Loucy (cell line): ENCODE data around the gene RHBDD3.

Experiments
- H2AFZ ChIP-seq: fragments of 200-600 bp; sonication (generic); 2 replicates; pipeline ENCODE4 v1.6.0; 2016; ENCODE audit warnings: antibody characterized with exemption, mild to moderate bottlenecking, low read length, moderate library complexity
- H3F3A ChIP-seq: fragments of 200-600 bp; 2 replicates; pipeline ENCODE4 v1.6.0; 2016; ENCODE audit warnings: antibody characterized with exemption, low read depth, mild to moderate bottlenecking
- H3K27me3 ChIP-seq: fragments of 200-600 bp; sonication (generic); 2 replicates; pipeline ENCODE4 v1.6.1; 2014; ENCODE audit warnings: low read length, mild to moderate bottlenecking; ENCODE audit not compliant: insufficient read depth, poor library complexity, severe bottlenecking
- H3K36me3 ChIP-seq: fragments of 200-600 bp; sonication (generic); 2 replicates; pipeline ENCODE4 v1.6.1; 2016; ENCODE audit warnings: low read length; ENCODE audit not compliant: insufficient read depth
- H3K4me1 ChIP-seq: fragments of 200-600 bp; sonication (generic); 2 replicates; pipeline ENCODE4 v1.5.1; 2014; ENCODE audit warnings: low read length, mild to moderate bottlenecking; ENCODE audit not compliant: insufficient read depth, poor library complexity, severe bottlenecking
- H3K4me2 ChIP-seq: fragments of 200-600 bp; sonication (generic); 2 replicates; pipeline ENCODE4 v1.6.0; 2014; ENCODE audit warnings: antibody characterized with exemption, low read length, low read depth, mild to moderate bottlenecking; ENCODE audit not compliant: poor library complexity, severe bottlenecking
- H3K4me3 ChIP-seq: fragments of 200-600 bp; sonication (generic); 2 replicates; pipeline ENCODE4 v1.5.1; 2014; ENCODE audit warnings: low read length, mild to moderate bottlenecking, mixed read lengths; ENCODE audit not compliant: poor library complexity, severe bottlenecking
- H3K79me2 ChIP-seq: fragments of 200-600 bp; sonication (generic); 2 replicates; pipeline ENCODE4 v1.6.1; 2014; ENCODE audit warnings: low read length; ENCODE audit not compliant: insufficient read depth
- H3K9ac ChIP-seq: fragments of 200-600 bp; sonication (generic); 2 replicates; pipeline ENCODE4 v1.6.0; 2014; ENCODE audit warnings: mild to moderate bottlenecking, low read depth, low read length, moderate library complexity; ENCODE audit not compliant: poor library complexity, severe bottlenecking
- H3K9me2 ChIP-seq: fragments of 200-600 bp; sonication (generic); replicated peaks from 2 replicates; pipeline ENCODE4 v1.6.1; 2016; ENCODE audit warnings: low read depth, low read length, mixed read lengths
- H3K9me3 ChIP-seq: fragments of 200-600 bp; sonication (generic); 2 replicates; pipeline ENCODE4 v1.6.1; 2014; ENCODE audit warnings: mild to moderate bottlenecking, antibody characterized with exemption, low read length, low read depth; ENCODE audit not compliant: insufficient read depth
- H4K20me1 ChIP-seq: fragments of 200-600 bp; sonication (generic); 2 replicates; pipeline ENCODE4 v1.6.0; 2014; ENCODE audit warnings: antibody characterized with exemption, low read length, mild to moderate bottlenecking; ENCODE audit not compliant: insufficient read depth, poor library complexity, severe bottlenecking
- EZH2phosphoT487 ChIP-seq: fragments of 200-600 bp; IDR thresholded peaks from 2 replicates; pipeline ENCODE4 v1.6.1; 2018; ENCODE audit warnings: antibody characterized with exemption, mild to moderate bottlenecking, moderate library complexity, borderline replicate concordance
- TF ChIP-seq, protein P1 (sequence below): fragments of 200-600 bp; sonication (generic); conservative IDR thresholded peaks from 2 replicates; pipeline ENCODE4 v1.5.1; 2014; ENCODE audit warnings: mild to moderate bottlenecking, antibody characterized with exemption, low read length

RHBDD3 gene

DNA sequence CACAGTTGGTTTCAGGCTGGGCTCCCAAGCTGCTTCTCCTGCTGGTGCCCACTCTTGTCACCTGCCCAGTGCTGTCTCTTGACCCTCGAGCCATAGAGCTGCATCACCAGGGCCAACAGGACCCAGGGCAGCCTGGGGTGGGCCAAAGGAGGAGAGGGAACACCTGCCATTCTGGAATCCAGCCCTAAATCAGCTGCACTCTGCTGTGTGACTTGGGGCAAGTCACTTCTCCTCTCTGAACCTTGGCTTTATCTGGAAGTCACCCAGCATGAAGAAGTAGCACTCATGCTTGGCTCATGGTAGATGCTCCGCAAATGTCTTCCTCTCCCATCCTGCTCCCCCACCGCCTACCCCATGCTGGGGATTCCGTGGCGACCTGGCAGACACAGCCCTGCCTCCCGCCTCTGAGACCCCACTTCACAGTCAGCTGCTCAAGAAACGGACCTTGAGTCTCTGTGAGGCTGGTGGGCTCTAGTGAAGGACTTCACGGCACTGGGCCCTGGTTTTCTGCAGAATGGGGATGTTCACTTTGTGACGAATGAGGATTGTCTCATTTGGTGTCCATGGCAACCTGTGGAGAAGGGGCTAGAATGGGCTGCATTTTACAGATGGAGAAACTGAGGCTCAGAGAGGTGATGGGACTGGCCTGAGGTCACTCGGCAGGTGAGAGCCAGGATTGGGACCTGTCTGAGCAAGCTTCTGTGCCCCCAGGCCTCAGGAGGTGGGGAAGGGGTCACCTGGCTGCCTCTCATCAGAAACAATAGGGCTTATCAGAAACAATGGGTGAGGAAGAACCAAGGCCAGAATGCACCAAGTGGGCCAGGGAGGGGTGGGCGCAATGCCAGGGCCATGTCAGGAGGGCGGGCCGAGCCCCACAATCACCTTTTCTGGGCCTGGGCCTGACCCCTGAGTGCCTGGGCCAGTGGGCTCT lies 49.7 kb downstream of the RHBDD3 start:
- Histone ChIP-seq H4K20me1 (peaks cover 37% of the 10 kb centered on the region), H3K4me2 (no peak overlapping the region), H3F3A (no peaks in the 10 kb centered on the region), H3K79me2 (peaks cover 35% of the 10 kb centered on the region; the same call in 1 of the 2 replicates), H3K27me3 (no peaks in the 10 kb centered on the region), H3K9ac (no peak overlapping the region), H3K4me1 (peaks cover 8% of the 10 kb centered on the region), H3K9me2 (no peaks in the 10 kb centered on the region), H2AFZ (no peak overlapping the region), H3K36me3 (peaks cover 52% of the 10 kb centered on the region; the same call in 1 of the 2 replicates), H3K9me3 (no peaks in the 10 kb centered on the region), H3K4me3 (no peak overlapping the region)
- TF ChIP-seq, protein P1, sequence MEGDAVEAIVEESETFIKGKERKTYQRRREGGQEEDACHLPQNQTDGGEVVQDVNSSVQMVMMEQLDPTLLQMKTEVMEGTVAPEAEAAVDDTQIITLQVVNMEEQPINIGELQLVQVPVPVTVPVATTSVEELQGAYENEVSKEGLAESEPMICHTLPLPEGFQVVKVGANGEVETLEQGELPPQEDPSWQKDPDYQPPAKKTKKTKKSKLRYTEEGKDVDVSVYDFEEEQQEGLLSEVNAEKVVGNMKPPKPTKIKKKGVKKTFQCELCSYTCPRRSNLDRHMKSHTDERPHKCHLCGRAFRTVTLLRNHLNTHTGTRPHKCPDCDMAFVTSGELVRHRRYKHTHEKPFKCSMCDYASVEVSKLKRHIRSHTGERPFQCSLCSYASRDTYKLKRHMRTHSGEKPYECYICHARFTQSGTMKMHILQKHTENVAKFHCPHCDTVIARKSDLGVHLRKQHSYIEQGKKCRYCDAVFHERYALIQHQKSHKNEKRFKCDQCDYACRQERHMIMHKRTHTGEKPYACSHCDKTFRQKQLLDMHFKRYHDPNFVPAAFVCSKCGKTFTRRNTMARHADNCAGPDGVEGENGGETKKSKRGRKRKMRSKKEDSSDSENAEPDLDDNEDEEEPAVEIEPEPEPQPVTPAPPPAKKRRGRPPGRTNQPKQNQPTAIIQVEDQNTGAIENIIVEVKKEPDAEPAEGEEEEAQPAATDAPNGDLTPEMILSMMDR: no peak
- TF ChIP-seq EZH2phosphoT487: no peak

DNA sequence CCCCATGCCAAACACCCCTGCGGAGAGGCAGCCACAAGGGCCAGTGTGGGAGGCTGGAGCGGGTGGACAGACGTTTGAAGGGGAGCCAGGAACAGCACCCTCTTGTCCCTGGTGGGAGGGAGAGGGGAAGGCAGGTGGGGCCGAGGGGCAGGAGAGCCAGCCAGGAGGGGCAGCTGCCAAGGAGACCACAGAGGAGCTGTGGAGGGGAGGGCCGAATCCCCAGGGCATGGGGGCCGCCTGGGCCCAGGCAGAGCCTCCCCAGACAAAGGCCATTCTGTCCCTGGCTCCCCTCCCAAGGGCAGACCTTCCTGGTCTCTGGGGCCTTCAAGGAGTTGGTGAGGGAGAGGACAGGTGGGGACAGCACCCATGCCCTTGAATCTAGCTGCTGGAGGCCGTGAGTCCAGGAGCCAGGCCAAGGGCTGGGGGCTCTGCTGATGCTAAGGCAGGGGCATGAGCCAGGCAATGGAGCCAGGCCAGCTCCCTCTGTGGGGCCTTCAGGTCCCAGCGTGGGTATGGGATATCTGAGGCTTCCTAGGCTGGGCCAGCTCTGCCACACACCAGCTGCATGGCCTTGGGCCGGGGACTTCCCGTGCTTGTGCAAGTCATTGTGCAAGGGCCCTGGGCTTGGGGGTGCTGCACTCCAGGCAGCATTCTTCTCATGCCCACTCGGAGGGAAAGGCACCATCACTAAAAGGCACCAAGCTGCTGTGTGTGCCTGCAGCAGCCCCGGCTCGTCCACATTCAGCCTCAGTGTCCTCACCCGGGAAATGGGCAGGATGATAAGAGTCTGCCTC lies 50.7 kb downstream of the RHBDD3 start:
- no peaks in the 10 kb centered on the region for H3F3A ChIP-seq
- no peak overlapping the region for H3K9ac ChIP-seq
- no peaks in the 10 kb centered on the region for H3K9me3 ChIP-seq
- H3K4me3 ChIP-seq: no peak overlapping the region
- peaks cover 42% of the 10 kb centered on the region for H4K20me1 ChIP-seq
- H3K79me2 ChIP-seq: peaks cover 45% of the 10 kb centered on the region
- H3K4me1 ChIP-seq: peaks cover 16% of the 10 kb centered on the region
- no peak overlapping the region for H3K4me2 ChIP-seq
- H3K9me2 ChIP-seq: no peaks in the 10 kb centered on the region
- H3K36me3 ChIP-seq: peaks cover 55% of the 10 kb centered on the region; the same call in 1 of the 2 replicates
- TF ChIP-seq, protein P1: no peak
- TF ChIP-seq EZH2phosphoT487: no peak
- no peaks in the 10 kb centered on the region for H3K27me3 ChIP-seq
- H2AFZ ChIP-seq: no peak overlapping the region

DNA sequence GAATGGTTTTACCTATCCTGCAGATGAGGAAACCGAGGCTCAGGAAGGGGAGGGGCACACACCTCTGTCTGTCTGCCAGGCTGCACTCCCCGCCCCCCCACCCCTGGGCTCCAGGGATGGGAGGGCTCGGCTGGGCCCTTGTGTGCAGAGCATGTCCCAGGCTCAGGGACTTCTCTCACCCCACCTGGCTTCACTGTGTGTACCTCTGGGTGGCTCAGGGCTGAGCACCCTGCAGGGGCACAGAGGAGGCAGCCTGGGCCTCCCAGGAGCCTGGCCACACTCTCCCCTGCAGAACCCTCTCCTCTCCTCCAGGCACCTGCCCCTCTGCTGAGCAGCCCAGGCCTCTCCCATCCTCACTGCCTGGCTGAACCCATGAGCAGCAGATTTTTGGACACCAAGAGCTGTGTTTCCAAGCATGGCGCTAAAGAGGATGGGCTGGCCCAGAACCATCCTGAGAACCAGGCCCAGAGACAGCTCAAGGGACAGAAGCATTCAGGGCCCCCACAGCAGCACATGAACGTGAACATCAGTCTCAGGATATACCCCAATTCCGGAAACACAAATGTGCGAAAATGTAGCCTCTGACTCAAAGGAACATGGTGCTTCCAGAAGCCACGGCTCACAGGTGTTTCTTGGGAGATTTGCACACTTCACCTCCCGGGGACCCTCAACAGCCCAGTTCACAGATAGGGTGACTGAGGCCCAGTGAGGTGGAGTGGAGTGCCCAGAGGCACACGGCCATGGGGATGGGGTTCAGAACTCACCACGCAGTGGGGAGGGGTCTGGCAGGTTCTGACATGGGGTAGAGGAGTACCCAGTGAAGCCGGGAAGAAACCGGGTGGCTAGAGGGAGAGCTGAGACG lies 51.5 kb downstream of the RHBDD3 start:
- no peak overlapping the region for H3K9ac ChIP-seq
- no peaks in the 10 kb centered on the region for H3K9me2 ChIP-seq
- H3K4me1 ChIP-seq: peaks cover 21% of the 10 kb centered on the region
- H3K4me3 ChIP-seq: no peak overlapping the region
- TF ChIP-seq, protein P1: no peak
- TF ChIP-seq EZH2phosphoT487: no peak
- H3F3A ChIP-seq: no peaks in the 10 kb centered on the region
- H3K27me3 ChIP-seq: no peaks in the 10 kb centered on the region
- no peak overlapping the region for H3K4me2 ChIP-seq
- peaks cover 61% of the 10 kb centered on the region; the same call in 1 of the 2 replicates for H3K36me3 ChIP-seq
- H2AFZ ChIP-seq: no peak overlapping the region
- H3K79me2 ChIP-seq: peaks cover 53% of the 10 kb centered on the region
- peaks cover 47% of the 10 kb centered on the region for H4K20me1 ChIP-seq
- H3K9me3 ChIP-seq: no peaks in the 10 kb centered on the region
